Adrenal gland (tissue), 12 donors: Measurements from ENCODE around the gene WDR91. TPM values are rescaled to one million over a fixed set of nuclear protein-coding genes. Genes with fewer than 3 reads are reported as not detected.

Experiments used
- DNase-seq, 7 donors: peaks; one replicate each; pipeline ENCODE4 v3.0.0-alpha.2; 2019 to 2020
- H3K27ac ChIP-seq, 5 donors: fragments of 200-600 bp; sonication (generic) in 4 of 5; 1 replicate in 3 of 5; 2 replicates in 2 of 5; pipeline versions ENCODE4 v1.5.1 to v1.8.0; 2016 to 2020; ENCODE audit warnings: mild to moderate bottlenecking in 1 of 5
- H3K27me3 ChIP-seq: fragments of 200-600 bp; 2 replicates; pipeline ENCODE4 v1.8.0; 2021
- H3K36me3 ChIP-seq, 2 donors: fragments of 200-600 bp; replicated peaks in 1 of 2; 1 replicate in 1 of 2; 2 replicates in 1 of 2; pipeline versions ENCODE4 v1.5.1 to v1.8.0; 2018 to 2022
- H3K4me1 ChIP-seq, 2 donors: fragments of 200-600 bp; replicated peaks in 1 of 2; 1 replicate in 1 of 2; 2 replicates in 1 of 2; pipeline versions ENCODE4 v1.5.1 to v1.8.0; 2018 to 2021
- H3K4me3 ChIP-seq, 4 donors: fragments of 200-600 bp; sonication (generic) in 3 of 4; one replicate each; pipeline ENCODE4 v1.5.1; 2016 to 2018
- H3K9me3 ChIP-seq, 3 donors: fragments of 200-600 bp; sonication (generic) in 1 of 3; replicated peaks in 1 of 3; 1 replicate in 2 of 3; 2 replicates in 1 of 3; pipeline versions ENCODE4 v1.5.1 to v1.8.0; 2016 to 2021
- POLR2A ChIP-seq, 2 donors: fragments of 450-650 bp; IDR thresholded peaks; one replicate each; pipeline ENCODE4 v1.6.1; 2017; ENCODE audit warnings: antibody characterized with exemption in 2 of 2, mild to moderate bottlenecking in 2 of 2, moderate library complexity in 1 of 2
- WGBS, 4 donors: extraction: QIAGEN DNeasy Blood & Tissue Kit in 2 of 4; methylation state at CpG; one replicate each; pipeline versions ENCODE4 v1.1.5 to v1.1.7; 2013 to 2017; 5-methylcytosine and 5-hydroxymethylcytosine counted together
- intact Hi-C, 2 donors: fragments of 100-400 bp; cut with DNase I; formaldehyde crosslinking; loops; one replicate each; pipeline versions ENCODE4 v1.14.1 to v1.15.0; 2022 to 2023
- polyA plus RNA-seq, 3 donors: library from polyadenylated mRNA; stranded (reverse); fragments of 200-250 nt in 2 of 3; fragments of 350-450 nt in 1 of 3; fragmentation: Illumina TruSeq in 1 of 3; extraction: RNeasy Lipid Tissue Mini Kit (QIAGEN cat#74804) in 1 of 3; gene quantifications; one replicate each; pipeline ENCODE4 v1.2.3, GENCODE V29; 2013 to 2014
- total RNA-seq, 9 donors: library from RNA; depleted of rRNA in 4 of 9; stranded (reverse); fragments of >200 nt in 4 of 9; fragments of 120-200 nt in 1 of 9; fragmentation: NEBNext Ultra II Directional in 1 of 9; extraction: Animal tissue kit (Norgen Biotek cat#: 25700) in 1 of 9; gene quantifications; one replicate each; pipeline versions ENCODE4 v1.1.0 to v1.2.4, GENCODE V29; 2013 to 2023
- TF ChIP-seq, protein P1 (sequence below), 6 experiments: fragments of 450-650 bp in 4 of 6; fragments of 200-600 bp in 2 of 6; sonication (generic) in 1 of 6; IDR thresholded peaks; 1 replicate in 5 of 6; 2 replicates in 1 of 6; pipeline versions ENCODE4 v1.5.1 to v1.8.0; 2016 to 2021; ENCODE audit warnings: antibody characterized with exemption in 6 of 6, mild to moderate bottlenecking in 2 of 6, moderate library complexity in 1 of 6
- donor health status: healthy with polysubstance abuse.
- donor health status: Bipolar disorder and iron deficiency.
- donor health status: DM: yes; HTN: yes; CAD: no.
- donor health status: DM: no; HTN: no; CAD: no.
- donor health status: DM: no; HTN: no; CAD: no.
- donor health status: DM: yes; HTN: yes; CAD: no.

The WDR91 gene
- total and polyA plus RNA-seq, 12 donors: 6.8 to 29.6 (median 15.5) TPM

DNA sequence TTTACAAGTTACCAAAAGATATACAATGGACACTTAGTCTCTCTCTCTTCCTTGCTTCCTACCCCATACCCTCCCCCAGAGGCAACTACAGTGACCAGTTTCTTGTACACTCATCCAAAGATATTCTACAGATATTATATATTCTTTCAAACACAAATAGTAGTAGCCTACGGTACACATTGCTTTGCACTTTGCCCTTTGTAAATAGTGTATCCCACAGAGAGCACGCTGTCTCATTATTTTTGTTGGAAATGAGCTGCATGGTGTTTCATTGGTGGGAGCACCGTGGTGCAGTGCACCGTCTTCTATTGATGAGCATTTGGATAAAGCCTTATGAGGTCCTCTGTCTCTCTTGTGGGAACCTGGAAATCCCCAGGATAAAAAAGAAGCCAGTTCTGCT, 46.5 kb upstream of the WDR91 start:
- Histone ChIP-seq H3K9me3 (no peaks in the 10 kb centered on the region), H3K36me3 (no peaks in the 10 kb centered on the region), H3K27me3 (no peaks in the 10 kb centered on the region), H3K27ac (no peak overlapping the region), H3K4me3 (no peak overlapping the region), H3K4me1 (peaks cover 14 to 16% of the 10 kb centered on the region in 2 donors)
- WGBS, 4 donors: 79 to 88% (median 85%) methylated on average over 4 of the region's 4 CpGs
- TF ChIP-seq, protein P1, sequence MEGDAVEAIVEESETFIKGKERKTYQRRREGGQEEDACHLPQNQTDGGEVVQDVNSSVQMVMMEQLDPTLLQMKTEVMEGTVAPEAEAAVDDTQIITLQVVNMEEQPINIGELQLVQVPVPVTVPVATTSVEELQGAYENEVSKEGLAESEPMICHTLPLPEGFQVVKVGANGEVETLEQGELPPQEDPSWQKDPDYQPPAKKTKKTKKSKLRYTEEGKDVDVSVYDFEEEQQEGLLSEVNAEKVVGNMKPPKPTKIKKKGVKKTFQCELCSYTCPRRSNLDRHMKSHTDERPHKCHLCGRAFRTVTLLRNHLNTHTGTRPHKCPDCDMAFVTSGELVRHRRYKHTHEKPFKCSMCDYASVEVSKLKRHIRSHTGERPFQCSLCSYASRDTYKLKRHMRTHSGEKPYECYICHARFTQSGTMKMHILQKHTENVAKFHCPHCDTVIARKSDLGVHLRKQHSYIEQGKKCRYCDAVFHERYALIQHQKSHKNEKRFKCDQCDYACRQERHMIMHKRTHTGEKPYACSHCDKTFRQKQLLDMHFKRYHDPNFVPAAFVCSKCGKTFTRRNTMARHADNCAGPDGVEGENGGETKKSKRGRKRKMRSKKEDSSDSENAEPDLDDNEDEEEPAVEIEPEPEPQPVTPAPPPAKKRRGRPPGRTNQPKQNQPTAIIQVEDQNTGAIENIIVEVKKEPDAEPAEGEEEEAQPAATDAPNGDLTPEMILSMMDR (IDR thresholded peaks at IDR 0.05): no peak
- TF ChIP-seq POLR2A (IDR thresholded peaks at IDR 0.05): no peak
- DNase-seq: no peak
- intact Hi-C loops: no loop called here

DNA sequence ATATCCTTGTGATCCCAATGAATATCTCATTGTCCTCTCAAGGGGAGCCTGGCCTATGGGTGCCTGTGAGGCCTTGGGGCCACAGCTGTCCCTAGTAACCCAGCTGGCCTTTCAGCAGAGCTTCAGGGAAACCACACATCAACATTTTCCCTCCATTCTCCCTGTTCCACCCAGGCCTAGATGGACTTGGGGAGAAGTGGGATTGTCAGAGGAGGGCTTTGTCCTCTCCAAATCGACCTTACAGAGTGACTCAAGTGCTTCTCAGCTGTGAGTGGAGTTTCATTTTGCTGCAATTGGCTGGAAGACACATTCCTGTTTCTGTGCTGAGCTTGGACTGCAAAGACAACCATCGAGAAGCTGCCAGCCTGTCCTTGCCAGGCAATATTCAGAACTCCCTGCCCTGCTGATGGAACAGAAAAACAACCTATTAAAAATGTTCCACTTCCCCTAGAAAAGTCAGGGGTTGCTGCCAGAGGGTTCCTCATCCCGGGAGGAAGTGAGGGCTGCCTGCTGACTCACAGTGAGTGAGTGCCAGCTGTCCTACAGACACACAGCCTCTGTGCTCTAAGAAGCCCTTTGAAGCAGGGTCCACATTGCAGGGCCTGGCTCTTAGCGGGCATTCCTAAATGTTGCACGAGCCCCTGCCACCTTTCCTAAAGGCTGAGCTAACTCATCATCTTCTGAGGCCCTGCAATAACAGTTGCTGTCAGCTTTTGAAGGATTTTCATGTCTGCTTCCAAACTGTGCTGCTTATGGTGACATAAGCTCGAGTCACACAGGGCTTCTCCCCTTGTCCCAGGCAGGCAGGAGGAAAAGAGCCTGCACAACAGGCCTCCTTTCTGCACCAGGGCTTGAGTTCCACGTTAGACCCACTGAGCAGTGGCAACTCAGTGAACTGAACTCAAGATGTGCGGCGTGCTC, 42.8 kb upstream of the WDR91 start:
- Histone ChIP-seq H3K27ac (peak overlapping the region in 4 of 5 donors; percentile 2 to 85 (median 80)), H3K9me3 (no peaks in the 10 kb centered on the region), H3K4me1 (peaks cover 14 to 16% of the 10 kb centered on the region in 2 donors), H3K27me3 (no peaks in the 10 kb centered on the region), H3K4me3 (no peak overlapping the region), H3K36me3 (no peaks in the 10 kb centered on the region)
- intact Hi-C loops: no loop called here
- peak; percentile 62 to 86 (median 83) for DNase-seq
- 8 to 27% (median 26%) methylated on average over 6 to 9 of the region's 9 CpGs for WGBS, 4 donors
- peak in 1 of 2 donors; percentile 27 for TF ChIP-seq POLR2A (IDR thresholded peaks at IDR 0.05)
- TF ChIP-seq, protein P1 (IDR thresholded peaks at IDR 0.05): no peak

DNA sequence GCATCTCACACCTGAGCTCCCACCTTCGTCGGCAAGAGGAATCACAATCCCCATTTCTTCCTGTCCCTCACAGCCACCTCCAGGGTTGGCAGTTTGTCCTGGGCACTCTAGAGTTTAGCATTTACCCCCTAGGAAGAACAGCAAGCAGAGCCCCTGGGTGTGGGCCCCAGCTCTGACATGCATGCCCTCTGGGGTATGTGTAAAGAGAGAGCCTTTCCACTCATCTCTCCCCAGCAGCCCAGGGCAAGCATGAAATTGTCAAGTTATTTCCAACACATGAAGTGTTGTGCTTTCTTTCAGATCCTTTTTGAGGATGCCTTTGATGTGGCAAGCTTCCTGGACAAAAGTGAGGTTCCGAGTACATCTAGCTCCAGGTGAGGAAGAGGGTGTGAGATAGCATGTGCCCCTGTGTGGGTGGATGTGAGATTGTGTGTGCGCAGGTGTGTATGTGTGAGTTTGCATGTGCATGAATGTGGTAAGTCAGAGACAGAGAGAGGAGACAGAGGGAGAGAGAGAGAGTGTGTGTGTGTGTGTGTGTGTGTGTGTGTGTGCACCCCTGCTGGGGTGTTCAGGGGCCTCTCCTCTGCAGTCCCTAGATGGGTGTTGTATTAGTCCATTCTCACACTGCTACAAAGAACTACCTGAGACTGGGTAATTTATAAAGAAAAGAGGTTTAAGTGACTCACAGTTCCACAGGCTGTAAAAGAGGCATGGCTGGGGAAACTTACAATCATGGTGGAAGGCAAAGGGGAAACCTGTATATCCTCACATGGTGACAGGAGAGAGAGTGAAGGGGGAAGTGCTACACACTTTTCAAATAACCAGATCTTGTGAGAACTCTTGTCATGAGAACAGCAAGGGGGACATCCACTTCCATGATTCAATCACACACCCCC, 40.4 kb upstream of the WDR91 start:
- TF ChIP-seq, protein P1 (IDR thresholded peaks at IDR 0.05): no peak
- no peak for TF ChIP-seq POLR2A (IDR thresholded peaks at IDR 0.05)
- H3K9me3 ChIP-seq: no peaks in the 10 kb centered on the region
- H3K27ac ChIP-seq: no peak overlapping the region
- H3K27me3 ChIP-seq: no peaks in the 10 kb centered on the region
- intact Hi-C loops: no loop called here
- H3K4me1 ChIP-seq: peaks cover 14 to 16% of the 10 kb centered on the region in 2 donors
- 91 to 100% (median 93%) methylated on average over 4 of the region's 4 CpGs for WGBS, 4 donors
- no peak overlapping the region for H3K4me3 ChIP-seq
- DNase-seq: no peak
- H3K36me3 ChIP-seq: no peaks in the 10 kb centered on the region

DNA sequence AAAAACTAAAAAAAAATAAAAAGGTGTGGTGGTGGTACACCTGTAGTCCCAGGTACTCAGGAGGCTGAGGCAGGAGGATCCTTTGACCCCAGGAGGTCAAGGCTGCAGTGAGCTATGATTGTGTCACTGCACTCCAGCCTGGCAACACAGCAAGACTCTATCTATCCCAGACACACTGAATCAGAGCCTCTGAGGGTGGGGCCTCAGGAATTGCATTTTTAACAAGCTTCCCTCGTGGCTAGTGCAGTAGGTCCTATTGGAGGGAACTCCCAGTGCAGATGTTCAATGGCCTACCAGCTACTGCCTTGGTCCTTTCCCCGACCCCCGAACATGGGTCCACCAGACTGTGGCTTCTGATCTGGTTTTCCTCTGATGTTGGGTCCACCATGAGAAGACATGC, 37.2 kb upstream of the WDR91 start:
- 67 to 88% (median 83%) methylated on average over 3 of the region's 3 CpGs for WGBS, 4 donors
- intact Hi-C loops: no loop called here
- Histone ChIP-seq H3K27me3 (no peaks in the 10 kb centered on the region), H3K36me3 (no peaks in the 10 kb centered on the region), H3K4me3 (no peak overlapping the region), H3K27ac (no peak overlapping the region), H3K4me1 (peaks cover 3% of the 10 kb centered on the region in 2 donors), H3K9me3 (no peaks in the 10 kb centered on the region)
- peak in 1 of 7 donors; percentile 9 for DNase-seq
- TF ChIP-seq, protein P1 (IDR thresholded peaks at IDR 0.05): no peak
- no peak for TF ChIP-seq POLR2A (IDR thresholded peaks at IDR 0.05)
